Measurements from ENCODE around the gene COL5A1. TPM values are rescaled to one million over a fixed set of nuclear protein-coding genes. Genes with fewer than 3 reads are reported as not detected.

The COL5A1 gene
- polyA plus RNA-seq, 3 donors, result 0.01 TPM; not detected in 2

- peaks cover 4 to 10% (median 4%) of the 10 kb centered on the region in 3 donors for H3K27me3 Mint-ChIP-seq (ENCODE audit: low read depth in 3 of 3)
- H3K79me2 ChIP-seq (ENCODE audit: insufficient read depth, low read length), result no peaks in the 10 kb centered on the region
- H3K9me3 Mint-ChIP-seq, result no peaks in the 10 kb centered on the region
- no peak overlapping the region for H3K9ac ChIP-seq (ENCODE audit: insufficient read depth, low read length, poor library complexity, severe bottlenecking)
- no peak overlapping the region for H3K4me3 ChIP-seq (replicated peaks in 1 of 3; ENCODE audit: low read depth in 2 of 3, low read length in 3 of 3)
- H3K36me3 ChIP-seq (replicated peaks in 1 of 2; ENCODE audit: control insufficient read depth in 1 of 2, insufficient read depth in 2 of 2, low read length in 2 of 2), result no peaks in the 10 kb centered on the region
- no peak overlapping the region for H3K4me3 Mint-ChIP-seq
- WGBS (ENCODE audit: insufficient coverage), result 97% methylated on average over 10 of the region's 10 CpGs
- H2AFZ ChIP-seq (ENCODE audit: insufficient read depth, low read depth, low read length, poor library complexity, severe bottlenecking), result no peak overlapping the region
- no peak overlapping the region for H3K27ac ChIP-seq (ENCODE audit: low read depth in 1 of 2, low read length in 2 of 2)
- no peaks in the 10 kb centered on the region for H3K9me3 ChIP-seq (replicated peaks in 1 of 2; ENCODE audit: control insufficient read depth in 1 of 2, insufficient read depth in 1 of 2, low read length in 2 of 2)
- no peaks in the 10 kb centered on the region for H3K4me1 Mint-ChIP-seq
- DNase-seq, result no peak
- H4K20me1 ChIP-seq (ENCODE audit: insufficient read depth, low read length), result no peaks in the 10 kb centered on the region
- H3K4me2 ChIP-seq (replicated peaks; ENCODE audit: extremely low read depth, low read length, poor library complexity, severe bottlenecking), result no peak overlapping the region
- H3K27me3 ChIP-seq (ENCODE audit: control insufficient read depth in 2 of 2, insufficient read depth in 2 of 2, low read length in 2 of 2), result no peaks in the 10 kb centered on the region
- peaks cover 3 to 7% of the 10 kb centered on the region in 2 donors for H3K4me1 ChIP-seq (ENCODE audit: control insufficient read depth in 1 of 2, insufficient read depth in 2 of 2, low read length in 2 of 2)
- H3K36me3 Mint-ChIP-seq, result no peaks in the 10 kb centered on the region
- TF ChIP-seq, protein P1, sequence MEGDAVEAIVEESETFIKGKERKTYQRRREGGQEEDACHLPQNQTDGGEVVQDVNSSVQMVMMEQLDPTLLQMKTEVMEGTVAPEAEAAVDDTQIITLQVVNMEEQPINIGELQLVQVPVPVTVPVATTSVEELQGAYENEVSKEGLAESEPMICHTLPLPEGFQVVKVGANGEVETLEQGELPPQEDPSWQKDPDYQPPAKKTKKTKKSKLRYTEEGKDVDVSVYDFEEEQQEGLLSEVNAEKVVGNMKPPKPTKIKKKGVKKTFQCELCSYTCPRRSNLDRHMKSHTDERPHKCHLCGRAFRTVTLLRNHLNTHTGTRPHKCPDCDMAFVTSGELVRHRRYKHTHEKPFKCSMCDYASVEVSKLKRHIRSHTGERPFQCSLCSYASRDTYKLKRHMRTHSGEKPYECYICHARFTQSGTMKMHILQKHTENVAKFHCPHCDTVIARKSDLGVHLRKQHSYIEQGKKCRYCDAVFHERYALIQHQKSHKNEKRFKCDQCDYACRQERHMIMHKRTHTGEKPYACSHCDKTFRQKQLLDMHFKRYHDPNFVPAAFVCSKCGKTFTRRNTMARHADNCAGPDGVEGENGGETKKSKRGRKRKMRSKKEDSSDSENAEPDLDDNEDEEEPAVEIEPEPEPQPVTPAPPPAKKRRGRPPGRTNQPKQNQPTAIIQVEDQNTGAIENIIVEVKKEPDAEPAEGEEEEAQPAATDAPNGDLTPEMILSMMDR (IDR thresholded peaks at IDR 0.05), result no peak
- no peak overlapping the region for H3K27ac Mint-ChIP-seq
- intact Hi-C loops (cut with micrococcal nuclease), result no loop called here
Observed at GRCh38 chr9:134687556-134687955, 46.0 kb downstream of the COL5A1 start.

DNA sequence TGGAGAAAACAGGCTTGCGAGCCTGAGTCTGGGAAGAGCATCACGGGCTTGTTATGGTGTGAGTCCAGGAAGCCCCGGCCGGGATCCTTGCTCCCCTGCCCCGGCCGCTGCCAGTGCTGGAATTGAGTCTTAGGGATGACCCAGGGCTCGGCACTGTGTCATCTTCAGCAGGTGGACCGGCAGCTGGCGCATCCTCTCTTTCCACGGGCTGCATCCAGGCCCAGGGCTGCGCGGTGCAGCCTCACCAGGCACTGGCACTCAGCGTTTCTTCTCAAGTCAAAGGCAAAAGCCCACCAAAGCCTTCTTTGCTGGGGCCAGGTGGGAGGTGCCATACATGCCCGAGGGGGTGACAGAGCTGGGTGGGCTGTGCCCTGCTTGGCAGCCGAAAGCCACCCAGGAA lies 46.6 kb downstream of the COL5A1 start:
- Histone ChIP-seq H3K36me3 (replicated peaks in 1 of 2; ENCODE audit: control insufficient read depth in 1 of 2, insufficient read depth in 2 of 2, low read length in 2 of 2) (no peaks in the 10 kb centered on the region), H3K27me3 (ENCODE audit: control insufficient read depth in 2 of 2, insufficient read depth in 2 of 2, low read length in 2 of 2) (no peaks in the 10 kb centered on the region), H3K9ac (ENCODE audit: insufficient read depth, low read length, poor library complexity, severe bottlenecking) (no peak overlapping the region), H3K9me3 (replicated peaks in 1 of 2; ENCODE audit: control insufficient read depth in 1 of 2, insufficient read depth in 1 of 2, low read length in 2 of 2) (no peaks in the 10 kb centered on the region), H3K79me2 (ENCODE audit: insufficient read depth, low read length) (no peaks in the 10 kb centered on the region), H3K27ac (ENCODE audit: low read depth in 1 of 2, low read length in 2 of 2) (no peak overlapping the region), H4K20me1 (ENCODE audit: insufficient read depth, low read length) (no peaks in the 10 kb centered on the region), H3K4me1 (ENCODE audit: control insufficient read depth in 1 of 2, insufficient read depth in 2 of 2, low read length in 2 of 2) (peaks cover 3 to 7% of the 10 kb centered on the region in 2 donors), H3K4me3 (replicated peaks in 1 of 3; ENCODE audit: low read depth in 2 of 3, low read length in 3 of 3) (no peak overlapping the region), H2AFZ (ENCODE audit: insufficient read depth, low read depth, low read length, poor library complexity, severe bottlenecking) (no peak overlapping the region), H3K4me2 (replicated peaks; ENCODE audit: extremely low read depth, low read length, poor library complexity, severe bottlenecking) (no peak overlapping the region)
- H3K36me3 Mint-ChIP-seq, result no peaks in the 10 kb centered on the region
- peaks cover 3 to 17% (median 8%) of the 10 kb centered on the region in 3 donors for H3K27me3 Mint-ChIP-seq (ENCODE audit: low read depth in 3 of 3)
- no peak for DNase-seq
- WGBS (ENCODE audit: insufficient coverage), result 96% methylated on average over 15 of the region's 15 CpGs
- intact Hi-C loops (cut with micrococcal nuclease), result no loop called here
- H3K4me3 Mint-ChIP-seq, result no peak overlapping the region
- H3K9me3 Mint-ChIP-seq, result no peaks in the 10 kb centered on the region
- no peaks in the 10 kb centered on the region for H3K4me1 Mint-ChIP-seq
- H3K27ac Mint-ChIP-seq, result no peak overlapping the region
- TF ChIP-seq, protein P1 (IDR thresholded peaks at IDR 0.05), result no peak

All from CD14-positive monocyte (primary cell).